GM23248 (cell line): Measurements from ENCODE around the gene CROCC2. TPM values are rescaled to one million over a fixed set of nuclear protein-coding genes. Genes with fewer than 3 reads are reported as not detected.

ENCODE experiments used
- DNase-seq: peaks from one replicate; pipeline ENCODE4 v3.0.0-alpha.2; 2015
- H2AFZ ChIP-seq: fragments of 200-600 bp; sonication (generic); 2 replicates; pipeline ENCODE4 v1.6.1; 2016; ENCODE audit warnings: antibody characterized with exemption
- H3F3A ChIP-seq: fragments of 200-600 bp; sonication (generic); 2 replicates; pipeline ENCODE4 v1.6.1; 2016; ENCODE audit warnings: mild to moderate bottlenecking, antibody characterized with exemption, mixed run types; ENCODE audit not compliant: insufficient read depth
- H3K27ac ChIP-seq: fragments of 200-600 bp; sonication (generic); 2 replicates; pipeline ENCODE4 v1.5.1; 2016; ENCODE audit warnings: mild to moderate bottlenecking
- H3K27me3 ChIP-seq: fragments of 200-600 bp; sonication (generic); replicated peaks from 2 replicates; pipeline ENCODE4 v1.6.1; 2016; ENCODE audit warnings: mild to moderate bottlenecking; ENCODE audit not compliant: insufficient read depth
- H3K36me3 ChIP-seq: fragments of 200-600 bp; sonication (generic); 2 replicates; pipeline ENCODE4 v1.6.1; 2016; ENCODE audit warnings: low read depth, mild to moderate bottlenecking
- H3K4me1 ChIP-seq: fragments of 200-600 bp; sonication (generic); 2 replicates; pipeline ENCODE4 v1.6.1; 2016; ENCODE audit warnings: mild to moderate bottlenecking; ENCODE audit not compliant: insufficient read depth
- H3K4me2 ChIP-seq: fragments of 200-600 bp; sonication (generic); one replicate; pipeline ENCODE4 v1.6.1; 2016; ENCODE audit warnings: mild to moderate bottlenecking; ENCODE audit not compliant: unreplicated experiment
- H3K4me3 ChIP-seq: fragments of 200-600 bp; sonication (generic); 2 replicates; pipeline ENCODE4 v1.5.1; 2016; ENCODE audit warnings: mild to moderate bottlenecking
- H3K79me2 ChIP-seq: fragments of 200-600 bp; sonication (generic); 2 replicates; pipeline ENCODE4 v1.6.1; 2016; ENCODE audit warnings: mild to moderate bottlenecking; ENCODE audit not compliant: insufficient read depth
- H3K9ac ChIP-seq: fragments of 200-600 bp; sonication (generic); 2 replicates; pipeline ENCODE4 v1.6.1; 2016; ENCODE audit warnings: mild to moderate bottlenecking
- H3K9me2 ChIP-seq: fragments of 200-600 bp; sonication (generic); 2 replicates; pipeline ENCODE4 v1.6.1; 2016; ENCODE audit warnings: mixed run types, mild to moderate bottlenecking, moderate library complexity; ENCODE audit not compliant: insufficient read depth
- H3K9me3 ChIP-seq: fragments of 200-600 bp; sonication (generic); one replicate; pipeline ENCODE4 v1.6.1; 2017; ENCODE audit warnings: low read depth
- H4K20me1 ChIP-seq: fragments of 200-600 bp; sonication (generic); 2 replicates; pipeline ENCODE4 v1.6.0; 2016; ENCODE audit not compliant: insufficient read depth
- EZH2 ChIP-seq: fragments of 200-600 bp; sonication (generic); IDR thresholded peaks from 2 replicates; pipeline ENCODE4 v1.6.1; 2018; ENCODE audit warnings: antibody characterized with exemption, mild to moderate bottlenecking; ENCODE audit not compliant: insufficient read depth, poor library complexity, severe bottlenecking
- EZH2phosphoT487 ChIP-seq: fragments of 200-600 bp; sonication (generic); IDR thresholded peaks from 2 replicates; pipeline ENCODE4 v1.6.1; 2018; ENCODE audit warnings: antibody characterized with exemption, moderate library complexity, mild to moderate bottlenecking, low read depth; ENCODE audit not compliant: insufficient read depth
- WGBS, 2 experiments: methylation state at CpG; one replicate each; pipeline ENCODE4 v1.1.6; 2015 to 2017; ENCODE audit warnings: low lambda C conversion rate in 2 of 2, low coverage in 1 of 2; ENCODE audit errors: missing lambda C conversion rate in 2 of 2; 5-methylcytosine and 5-hydroxymethylcytosine counted together
- in situ Hi-C: fragments of 300-500 bp; cut with MboI; formaldehyde crosslinking; loops from 2 replicates; pipeline ENCODE4 v1.15.0; 2020
- polyA plus RNA-seq: library from polyadenylated mRNA; unstranded; fragments of >200 nt; fragmentation: Nextera tagmentation; extraction: Ambion mirVana; gene quantifications from 2 replicates; pipeline ENCODE4 v1.2.1, GENCODE V29; 2016
- total RNA-seq: library from RNA; depleted of rRNA; stranded (reverse); fragments of >200 nt; shearing (Covaris generic); gene quantifications from 2 replicates; pipeline ENCODE4 v1.2.3, GENCODE V29; 2014

CROCC2 gene
- total and polyA plus RNA-seq, 2 experiments from 2014 or later = under 0.01 TPM; not detected in 1

- H3F3A ChIP-seq = peaks cover 9% of the 10 kb centered on the region; the same call in 1 of the 2 replicates
- H3K4me1 ChIP-seq = peaks cover 6% of the 10 kb centered on the region; the same call in 1 of the 2 replicates
- H3K36me3 ChIP-seq = peaks cover 17% of the 10 kb centered on the region; the same call in 1 of the 2 replicates
- H3K9me3 ChIP-seq = peaks cover 3% of the 10 kb centered on the region
- no peak overlapping the region for H3K4me2 ChIP-seq
- H4K20me1 ChIP-seq = no peaks in the 10 kb centered on the region
- no peak for DNase-seq
- H3K9ac ChIP-seq = no peak overlapping the region
- no peak overlapping the region for H2AFZ ChIP-seq
- in situ Hi-C loops = no loop called here
- H3K9me2 ChIP-seq = no peaks in the 10 kb centered on the region
- WGBS, 2 experiments = 92 to 96% methylated on average over 1 of the region's 1 CpG
- H3K27me3 ChIP-seq = no peaks in the 10 kb centered on the region
- H3K79me2 ChIP-seq = peaks cover 92% of the 10 kb centered on the region
- H3K4me3 ChIP-seq = no peak overlapping the region
- H3K27ac ChIP-seq = no peak overlapping the region
- TF ChIP-seq EZH2 (no peak), EZH2phosphoT487 (no peak)
Measured at GRCh38 chr2:241003830-241004564, 97.9 kb downstream of the CROCC2 start.

- H2AFZ ChIP-seq = no peak overlapping the region
- H3K4me1 ChIP-seq = peaks cover 16% of the 10 kb centered on the region
- H3K27ac ChIP-seq = no peak overlapping the region
- in situ Hi-C loops = no loop called here
- DNase-seq = no peak
- H3K9ac ChIP-seq = no peak overlapping the region
- H3K9me2 ChIP-seq = no peaks in the 10 kb centered on the region
- peaks cover 3% of the 10 kb centered on the region for H3K9me3 ChIP-seq
- H3F3A ChIP-seq = peaks cover 11% of the 10 kb centered on the region
- peaks cover 17% of the 10 kb centered on the region; the same call in 1 of the 2 replicates for H3K36me3 ChIP-seq
- no peak overlapping the region for H3K4me3 ChIP-seq
- TF ChIP-seq EZH2phosphoT487 = no peak
- no peak for TF ChIP-seq EZH2
- H3K4me2 ChIP-seq = no peak overlapping the region
- H3K27me3 ChIP-seq = no peaks in the 10 kb centered on the region
- WGBS, 2 experiments = 95 to 97% methylated on average over 2 of the region's 2 CpGs
- peaks cover 84% of the 10 kb centered on the region for H3K79me2 ChIP-seq
- no peaks in the 10 kb centered on the region for H4K20me1 ChIP-seq
Measured at GRCh38 chr2:241005569-241005968, 99.4 kb downstream of the CROCC2 start.

- no peak overlapping the region for H3K4me3 ChIP-seq
- H3K27me3 ChIP-seq = no peaks in the 10 kb centered on the region
- WGBS, 2 experiments = 96 to 100% methylated on average over 3 of the region's 3 CpGs
- H3F3A ChIP-seq = peaks cover 14% of the 10 kb centered on the region
- peaks cover 79% of the 10 kb centered on the region for H3K79me2 ChIP-seq
- in situ Hi-C loops = no loop called here
- no peak overlapping the region for H3K9ac ChIP-seq
- H4K20me1 ChIP-seq = no peaks in the 10 kb centered on the region
- H3K4me2 ChIP-seq = no peak overlapping the region
- H2AFZ ChIP-seq = no peak overlapping the region
- peaks cover 3% of the 10 kb centered on the region for H3K9me3 ChIP-seq
- TF ChIP-seq EZH2 = no peak
- no peak for TF ChIP-seq EZH2phosphoT487
- no peak overlapping the region for H3K27ac ChIP-seq
- peaks cover 17% of the 10 kb centered on the region; the same call in 1 of the 2 replicates for H3K36me3 ChIP-seq
- H3K9me2 ChIP-seq = no peaks in the 10 kb centered on the region
- peaks cover 19% of the 10 kb centered on the region for H3K4me1 ChIP-seq
- no peak for DNase-seq
Measured at GRCh38 chr2:241006412-241006811, 100.3 kb downstream of the CROCC2 start.

- peaks cover 17% of the 10 kb centered on the region; the same call in 1 of the 2 replicates for H3K36me3 ChIP-seq
- H3K27me3 ChIP-seq = no peaks in the 10 kb centered on the region
- H3K4me1 ChIP-seq = peaks cover 19% of the 10 kb centered on the region
- no peak overlapping the region for H3K9ac ChIP-seq
- H4K20me1 ChIP-seq = no peaks in the 10 kb centered on the region
- no peak overlapping the region for H3K27ac ChIP-seq
- TF ChIP-seq EZH2 (no peak), EZH2phosphoT487 (no peak)
- 92 to 95% methylated on average over 7 of the region's 7 CpGs for WGBS, 2 experiments
- H3K4me3 ChIP-seq = no peak overlapping the region
- peaks cover 3% of the 10 kb centered on the region for H3K9me3 ChIP-seq
- in situ Hi-C loops = no loop called here
- H3F3A ChIP-seq = peaks cover 14% of the 10 kb centered on the region
- H3K9me2 ChIP-seq = no peaks in the 10 kb centered on the region
- H2AFZ ChIP-seq = no peak overlapping the region
- H3K79me2 ChIP-seq = peaks cover 80% of the 10 kb centered on the region
- H3K4me2 ChIP-seq = no peak overlapping the region
- no peak for DNase-seq
Measured at GRCh38 chr2:241007111-241007510, 101.0 kb downstream of the CROCC2 start.
